Ovary (tissue), 9 donors: ENCODE data around the gene MEN1. TPM values are rescaled to one million over a fixed set of nuclear protein-coding genes. Genes with fewer than 3 reads are reported as not detected.

Source experiments
- DNase-seq, 5 donors: peaks; one replicate each; pipeline ENCODE4 v3.0.0-alpha.2; 2019 to 2020
- H3K27ac ChIP-seq, 2 donors: fragments of 200-600 bp; one replicate each; pipeline versions ENCODE4 v1.5.1 to v1.8.0; 2019 to 2022
- H3K27me3 ChIP-seq: fragments of 200-600 bp; one replicate; pipeline ENCODE4 v1.8.0; 2022
- H3K36me3 ChIP-seq: fragments of 200-600 bp; sonication (generic); one replicate; pipeline ENCODE4 v1.5.1; 2019
- H3K4me1 ChIP-seq: one replicate; pipeline ENCODE4 v1.8.1; 2013; ENCODE audit warnings: mild to moderate bottlenecking, moderate library complexity; ENCODE audit not compliant: insufficient read depth
- H3K4me3 ChIP-seq: fragments of 200-600 bp; sonication (generic); one replicate; pipeline ENCODE4 v1.5.1; 2017
- H3K9me3 ChIP-seq, 2 donors: fragments of 200-600 bp in 1 of 2; sonication (generic) in 1 of 2; one replicate each; pipeline versions ENCODE4 v1.5.1 to v1.8.1; 2013 to 2019; ENCODE audit warnings: mild to moderate bottlenecking in 1 of 2, moderate library complexity in 1 of 2
- EP300 ChIP-seq: sonication (generic); formaldehyde crosslinking; IDR thresholded peaks from one replicate; pipeline ENCODE4 v1.6.1; 2017; ENCODE audit warnings: antibody characterized with exemption
- POLR2A ChIP-seq: fragments of 450-650 bp; IDR thresholded peaks from one replicate; pipeline ENCODE4 v1.6.1; 2017; ENCODE audit warnings: antibody characterized with exemption, mild to moderate bottlenecking, moderate library complexity
- WGBS, 3 donors: extraction: QIAGEN DNeasy Blood & Tissue Kit in 1 of 3; methylation state at CpG; one replicate each; pipeline versions ENCODE4 v1.1.5 to v1.1.7; 2013 to 2017; 5-methylcytosine and 5-hydroxymethylcytosine counted together
- intact Hi-C, 4 donors: fragments of 100-400 bp; cut with DNase I; formaldehyde crosslinking; loops; one replicate each; pipeline versions ENCODE4 v1.11.0 to v1.15.1; 2022 to 2023
- polyA plus RNA-seq, 2 donors: library from polyadenylated mRNA; stranded (reverse); fragments of 200-250 nt in 1 of 2; fragments of 350-450 nt in 1 of 2; fragmentation: Illumina TruSeq in 1 of 2; extraction: RNeasy Lipid Tissue Mini Kit (QIAGEN cat#74804) in 1 of 2; gene quantifications; one replicate each; pipeline ENCODE4 v1.2.3, GENCODE V29; 2013 to 2014
- total RNA-seq, 7 donors: library from RNA; depleted of rRNA in 2 of 7; stranded (reverse); fragments of >200 nt in 2 of 7; fragmentation: NEBNext Ultra II Directional in 3 of 7; extraction: Animal tissue kit (Norgen Biotek cat#: 25700) in 3 of 7; gene quantifications; one replicate each; pipeline versions ENCODE4 v1.1.0 to v1.2.4, GENCODE V29; 2016 to 2023
- TF ChIP-seq, protein P1 (sequence below), 3 donors: fragments of 450-650 bp in 2 of 3; fragments of 200-600 bp in 1 of 3; IDR thresholded peaks; one replicate each; pipeline versions ENCODE4 v1.5.1 to v1.8.0; 2016 to 2022; ENCODE audit warnings: antibody characterized with exemption in 3 of 3, mild to moderate bottlenecking in 1 of 3
- donor health status: DM: no; HTN: no; CAD: no; lungs with moderate emphysema.
- donor health status: DM: no; HTN: no; CAD: no.
- donor health status: Bipolar disorder and iron deficiency.
- donor health status: DM: yes; HTN: yes; CAD: no.
- donor health status: DM: no; HTN: no; CAD: no.
- donor health status: DM: yes; HTN: yes; CAD: no.

MEN1 gene
- total and polyA plus RNA-seq, 9 donors = 14.4 to 28.6 (median 21.2) TPM

DNA sequence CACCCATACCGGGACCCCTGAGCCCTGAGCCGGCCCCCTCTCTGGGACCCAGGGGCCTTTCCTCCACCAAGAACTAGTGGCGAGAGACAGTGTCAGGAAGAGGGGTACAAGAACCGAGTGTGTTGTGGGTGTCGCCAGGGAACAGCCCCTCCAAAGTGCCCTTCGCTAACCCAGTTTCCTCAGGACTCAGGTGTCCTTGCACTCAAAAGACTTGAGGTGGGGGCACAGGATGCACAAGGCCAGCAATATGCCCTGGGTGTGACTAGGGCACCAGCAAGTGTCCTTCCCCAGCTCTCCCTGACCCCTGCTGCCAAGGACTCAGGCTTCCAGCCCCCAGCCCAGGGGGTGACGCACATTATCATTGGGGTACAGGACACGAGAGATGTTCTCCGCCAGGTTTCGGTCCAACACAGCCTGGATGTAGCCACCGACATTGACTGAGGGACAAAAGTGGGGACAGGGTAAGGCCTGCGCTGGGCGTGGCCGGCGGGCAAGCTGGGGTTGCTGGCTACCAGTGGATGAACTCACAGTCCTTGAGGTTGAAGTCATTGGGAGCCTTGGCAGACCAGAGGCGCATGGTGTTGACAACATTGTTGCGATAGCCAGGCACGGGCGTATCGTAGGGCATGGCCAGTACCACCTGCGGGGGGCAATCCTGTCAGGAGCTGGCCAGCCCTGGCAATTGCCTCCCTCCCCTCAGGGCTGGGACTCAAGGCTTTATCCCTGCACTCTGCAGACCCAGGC lies 55.3 kb downstream of the MEN1 start:
- H3K36me3 ChIP-seq = no peaks in the 10 kb centered on the region
- H3K4me3 ChIP-seq = no peak overlapping the region
- 91 to 94% (median 94%) methylated on average over 21 of the region's 21 CpGs for WGBS, 3 donors
- H3K4me1 ChIP-seq = peaks cover 7% of the 10 kb centered on the region
- no peak overlapping the region for H3K27ac ChIP-seq
- no peaks in the 10 kb centered on the region for H3K27me3 ChIP-seq
- DNase-seq = peak in 1 of 5 donors; percentile 13
- intact Hi-C loops = no loop called here
- TF ChIP-seq, protein P1, sequence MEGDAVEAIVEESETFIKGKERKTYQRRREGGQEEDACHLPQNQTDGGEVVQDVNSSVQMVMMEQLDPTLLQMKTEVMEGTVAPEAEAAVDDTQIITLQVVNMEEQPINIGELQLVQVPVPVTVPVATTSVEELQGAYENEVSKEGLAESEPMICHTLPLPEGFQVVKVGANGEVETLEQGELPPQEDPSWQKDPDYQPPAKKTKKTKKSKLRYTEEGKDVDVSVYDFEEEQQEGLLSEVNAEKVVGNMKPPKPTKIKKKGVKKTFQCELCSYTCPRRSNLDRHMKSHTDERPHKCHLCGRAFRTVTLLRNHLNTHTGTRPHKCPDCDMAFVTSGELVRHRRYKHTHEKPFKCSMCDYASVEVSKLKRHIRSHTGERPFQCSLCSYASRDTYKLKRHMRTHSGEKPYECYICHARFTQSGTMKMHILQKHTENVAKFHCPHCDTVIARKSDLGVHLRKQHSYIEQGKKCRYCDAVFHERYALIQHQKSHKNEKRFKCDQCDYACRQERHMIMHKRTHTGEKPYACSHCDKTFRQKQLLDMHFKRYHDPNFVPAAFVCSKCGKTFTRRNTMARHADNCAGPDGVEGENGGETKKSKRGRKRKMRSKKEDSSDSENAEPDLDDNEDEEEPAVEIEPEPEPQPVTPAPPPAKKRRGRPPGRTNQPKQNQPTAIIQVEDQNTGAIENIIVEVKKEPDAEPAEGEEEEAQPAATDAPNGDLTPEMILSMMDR (IDR thresholded peaks at IDR 0.05) = no peak
- TF ChIP-seq EP300 (no peak), POLR2A (no peak)
- H3K9me3 ChIP-seq = no peaks in the 10 kb centered on the region

GRCh38 chr11:64754124-64754918 lies 56.0 kb downstream of the MEN1 start:
- no peak for TF ChIP-seq POLR2A
- TF ChIP-seq, protein P1 (IDR thresholded peaks at IDR 0.05) = no peak
- no peak for TF ChIP-seq EP300
- Histone ChIP-seq H3K36me3 (no peaks in the 10 kb centered on the region), H3K4me1 (peaks cover 2% of the 10 kb centered on the region), H3K27ac (no peak overlapping the region), H3K27me3 (no peaks in the 10 kb centered on the region), H3K4me3 (no peak overlapping the region), H3K9me3 (no peaks in the 10 kb centered on the region)
- 51 to 59% (median 58%) methylated on average over 26 of the region's 26 CpGs for WGBS, 3 donors
- DNase-seq = peak in 2 of 5 donors; percentile 13 to 15
- intact Hi-C loops = no loop called here

Other genes with a start within 250 kb of the MEN1 start
- gene SLC22A12, start 219.3 kb downstream of the MEN1 start, total RNA-seq = not detected
- not detected for gene SLC22A12, start 219.3 kb downstream of the MEN1 start, polyA plus RNA-seq
- gene NRXN2, start 87.4 kb downstream of the MEN1 start, total RNA-seq = 10 to 100 TPM in 5 of 7 donors, 1 to 10 TPM in 2; 7.0 to 64.1 (median 19.7) TPM
- 10 to 100 TPM in 1 of 2 donors, 1 to 10 TPM in 1; 6.4 to 21.5 TPM for gene NRXN2, start 87.4 kb downstream of the MEN1 start, polyA plus RNA-seq
- gene RASGRP2, start 66.4 kb downstream of the MEN1 start, total RNA-seq = 10 to 100 TPM in 1 of 7 donors, 1 to 10 TPM in 6; 2.1 to 18.9 (median 7.6) TPM
- gene RASGRP2, start 66.4 kb downstream of the MEN1 start, polyA plus RNA-seq = 1 to 10 TPM; 7.0 to 9.0 TPM
- gene PYGM, start 50.6 kb downstream of the MEN1 start, total RNA-seq = 10 to 100 TPM in 1 of 7 donors, 1 to 10 TPM in 5, under 1 TPM in 1; 0.24 to 12.0 (median 3.1) TPM
- gene PYGM, start 50.6 kb downstream of the MEN1 start, polyA plus RNA-seq = 1 to 10 TPM; 1.9 to 6.7 TPM
- 100 to 1,000 TPM; 231 to 380 (median 306) TPM for gene SF1, start 32.0 kb downstream of the MEN1 start, total RNA-seq
- 100 to 1,000 TPM; 131 to 388 TPM for gene SF1, start 32.0 kb downstream of the MEN1 start, polyA plus RNA-seq
- 10 to 100 TPM in 5 of 7 donors, 1 to 10 TPM in 2; 5.6 to 15.5 (median 13.0) TPM for gene MAP4K2, start 7.3 kb downstream of the MEN1 start, total RNA-seq
- 1 to 10 TPM; 2.3 to 9.9 TPM for gene MAP4K2, start 7.3 kb downstream of the MEN1 start, polyA plus RNA-seq
- gene CDC42BPG, start 34.1 kb upstream of the MEN1 start, total RNA-seq = 1 to 10 TPM; 2.6 to 9.5 (median 4.0) TPM
- gene CDC42BPG, start 34.1 kb upstream of the MEN1 start, polyA plus RNA-seq = 1 to 10 TPM in 1 of 2 donors, under 1 TPM in 1; 0.35 to 1.9 TPM
- gene EHD1, start 68.1 kb upstream of the MEN1 start, total RNA-seq = 10 to 100 TPM; 14.3 to 87.8 (median 42.2) TPM
- 10 to 100 TPM; 14.5 to 14.8 TPM for gene EHD1, start 68.1 kb upstream of the MEN1 start, polyA plus RNA-seq
- gene ATG2A, start 106.7 kb upstream of the MEN1 start, total RNA-seq = 10 to 100 TPM; 22.2 to 40.1 (median 30.4) TPM
- 10 to 100 TPM in 1 of 2 donors, 1 to 10 TPM in 1; 2.2 to 23.4 TPM for gene ATG2A, start 106.7 kb upstream of the MEN1 start, polyA plus RNA-seq
- gene PPP2R5B, start 114.1 kb upstream of the MEN1 start, total RNA-seq = 10 to 100 TPM in 5 of 7 donors, 1 to 10 TPM in 2; 9.0 to 12.8 (median 12.2) TPM
- 10 to 100 TPM in 1 of 2 donors, 1 to 10 TPM in 1; 8.0 to 16.2 TPM for gene PPP2R5B, start 114.1 kb upstream of the MEN1 start, polyA plus RNA-seq
- 1 to 10 TPM in 3 of 7 donors, under 1 TPM in 3, not detected in 1; 0.45 to 1.6 (median 0.88) TPM for gene GPHA2, start 125.3 kb upstream of the MEN1 start, total RNA-seq
- under 1 TPM in 1 of 2 donors, not detected in 1; 0.58 TPM for gene GPHA2, start 125.3 kb upstream of the MEN1 start, polyA plus RNA-seq
- gene MAJIN, start 161.6 kb upstream of the MEN1 start, total RNA-seq = under 1 TPM in 1 of 7 donors, not detected in 6; 0.46 TPM
- not detected for gene MAJIN, start 161.6 kb upstream of the MEN1 start, polyA plus RNA-seq
- 1 to 10 TPM; 1.4 to 3.4 (median 2.3) TPM for gene BATF2, start 186.4 kb upstream of the MEN1 start, total RNA-seq
- 1 to 10 TPM; 1.5 to 2.8 TPM for gene BATF2, start 186.4 kb upstream of the MEN1 start, polyA plus RNA-seq
- gene ARL2, start 203.6 kb upstream of the MEN1 start, total RNA-seq = 100 to 1,000 TPM in 4 of 7 donors, 10 to 100 TPM in 3; 77.3 to 147 (median 101) TPM
- gene ARL2, start 203.6 kb upstream of the MEN1 start, polyA plus RNA-seq = 10 to 100 TPM; 60.9 to 86.3 TPM
- gene SNX15, start 216.9 kb upstream of the MEN1 start, total RNA-seq = 10 to 100 TPM; 10.2 to 30.5 (median 19.9) TPM
- 10 to 100 TPM; 15.0 to 23.8 TPM for gene SNX15, start 216.9 kb upstream of the MEN1 start, polyA plus RNA-seq
- gene SAC3D1, start 230.7 kb upstream of the MEN1 start, total RNA-seq = 10 to 100 TPM in 2 of 7 donors, 1 to 10 TPM in 5; 7.3 to 11.6 (median 8.5) TPM
- gene SAC3D1, start 230.7 kb upstream of the MEN1 start, polyA plus RNA-seq = 1 to 10 TPM; 1.1 to 7.6 TPM
- gene NAALADL1, start 248.0 kb upstream of the MEN1 start, total RNA-seq = 10 to 100 TPM; 12.1 to 33.7 (median 17.6) TPM
- gene NAALADL1, start 248.0 kb upstream of the MEN1 start, polyA plus RNA-seq = 10 to 100 TPM in 1 of 2 donors, 1 to 10 TPM in 1; 7.1 to 33.2 TPM